T-helper 1 cell treated with Interleukin-12 subunit alpha and Interleukin-12 subunit beta and Interleukin-4 antibody, amounts not matched to agents 30 ng/mL and 1 ng/mL, for 36 hours (primary cell): ENCODE data around the gene TTC9B. TPM values are rescaled to one million over a fixed set of nuclear protein-coding genes. Genes with fewer than 3 reads are reported as not detected.

Experiments
- intact Hi-C: fragments of 100-400 bp; cut with micrococcal nuclease; formaldehyde crosslinking; loops from one replicate; pipeline ENCODE4 v1.15.1; 2024
- total RNA-seq: library from RNA; stranded (reverse); gene quantifications from 2 replicates; pipeline ENCODE4 v1.2.3, GENCODE V29; 2022

Gene TTC9B
- total RNA-seq, 1 donor from 2014 or later = not detected

- intact Hi-C loops = no loop called here
These were observed 2.0 kb downstream of the TTC9B start for GRCh38 chr19:40216013-40216776.

GRCh38 chr19:40214936-40215335 lies 3.2 kb downstream of the TTC9B start:
- intact Hi-C loops = no loop called here

DNA sequence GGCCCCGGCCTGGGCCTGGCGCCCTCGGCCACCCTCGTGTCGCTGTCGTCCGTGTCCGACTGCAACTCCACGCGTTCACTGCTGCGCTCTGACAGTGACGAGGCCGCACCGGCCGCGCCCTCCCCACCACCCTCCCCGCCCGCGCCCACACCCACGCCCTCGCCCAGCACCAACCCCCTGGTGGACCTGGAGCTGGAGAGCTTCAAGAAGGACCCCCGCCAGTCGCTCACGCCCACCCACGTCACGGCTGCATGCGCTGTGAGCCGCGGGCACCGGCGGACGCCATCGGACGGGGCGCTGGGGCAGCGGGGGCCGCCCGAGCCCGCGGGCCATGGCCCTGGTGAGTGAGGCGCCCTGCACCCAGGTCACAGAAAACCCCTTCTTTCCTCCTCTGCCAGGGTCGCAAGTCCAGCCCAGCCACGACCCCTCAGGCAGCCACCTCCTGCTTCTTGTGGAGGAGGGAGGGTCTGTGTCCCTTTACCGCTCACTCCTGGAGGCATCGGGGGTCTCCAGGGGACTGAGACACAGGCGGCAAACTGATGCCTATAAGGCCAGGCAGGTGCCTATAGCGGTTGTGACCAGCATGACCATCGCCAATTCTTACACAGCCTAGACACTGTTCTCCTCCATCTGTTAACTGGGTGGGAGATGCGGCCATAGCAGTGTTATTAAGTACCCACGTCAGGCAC lies 4.2 kb downstream of the TTC9B start:
- intact Hi-C loops = no loop called here

DNA sequence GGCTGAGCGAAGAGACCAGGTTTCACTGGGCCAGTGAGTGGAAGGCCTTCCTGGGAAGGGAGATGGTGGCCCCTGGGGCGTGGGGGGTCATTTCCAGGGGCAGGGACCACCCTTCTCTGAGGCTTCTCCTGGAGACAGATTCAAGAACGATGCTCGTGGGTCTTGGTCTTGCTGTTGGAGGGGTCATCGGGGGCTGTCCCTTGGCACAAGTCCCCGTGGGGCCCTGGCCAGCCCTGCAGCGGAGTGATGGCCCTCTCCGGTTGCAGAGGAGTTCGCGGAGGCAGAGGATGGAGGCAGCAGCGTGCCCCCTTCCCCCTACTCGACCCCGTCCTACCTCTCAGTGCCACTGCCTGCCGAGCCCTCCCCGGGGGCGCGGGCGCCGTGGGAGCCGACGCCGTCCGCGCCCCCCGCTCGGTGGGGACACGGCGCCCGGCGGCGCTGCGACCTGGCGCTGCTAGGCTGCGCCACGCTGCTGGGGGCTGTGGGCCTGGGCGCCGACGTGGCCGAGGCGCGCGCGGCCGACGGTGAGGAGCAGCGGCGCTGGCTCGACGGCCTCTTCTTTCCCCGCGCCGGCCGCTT lies 4.8 kb downstream of the TTC9B start:
- intact Hi-C loops = no loop called here

DNA sequence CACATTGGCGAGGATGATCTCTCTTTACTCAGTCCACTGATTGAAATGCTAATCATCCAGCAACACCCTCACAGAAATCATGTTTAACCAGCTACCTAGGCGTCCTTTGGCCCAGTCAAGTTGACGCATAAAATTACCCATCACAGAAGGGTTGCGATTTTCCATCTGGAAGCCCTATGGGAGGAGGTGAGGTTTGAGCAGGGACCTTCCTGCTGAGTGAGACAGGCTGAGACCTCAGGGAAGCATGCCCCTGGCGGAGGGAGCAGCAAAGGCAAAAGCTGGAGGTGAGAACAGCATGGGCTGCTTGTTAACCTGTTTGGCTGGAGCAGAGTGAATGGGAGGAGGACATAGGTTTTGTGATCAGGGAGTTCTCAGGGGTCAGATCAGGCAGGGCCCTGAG lies 7.3 kb downstream of the TTC9B start:
- intact Hi-C loops = no loop called here

GRCh38 chr19:40208602-40209001 lies 9.6 kb downstream of the TTC9B start:
- intact Hi-C loops = no loop called here

- intact Hi-C loops = no loop called here
These were observed 12.4 kb downstream of the TTC9B start for GRCh38 chr19:40205760-40206159.

- intact Hi-C loops = no loop called here
These were observed 13.8 kb downstream of the TTC9B start for GRCh38 chr19:40204381-40204780.

DNA sequence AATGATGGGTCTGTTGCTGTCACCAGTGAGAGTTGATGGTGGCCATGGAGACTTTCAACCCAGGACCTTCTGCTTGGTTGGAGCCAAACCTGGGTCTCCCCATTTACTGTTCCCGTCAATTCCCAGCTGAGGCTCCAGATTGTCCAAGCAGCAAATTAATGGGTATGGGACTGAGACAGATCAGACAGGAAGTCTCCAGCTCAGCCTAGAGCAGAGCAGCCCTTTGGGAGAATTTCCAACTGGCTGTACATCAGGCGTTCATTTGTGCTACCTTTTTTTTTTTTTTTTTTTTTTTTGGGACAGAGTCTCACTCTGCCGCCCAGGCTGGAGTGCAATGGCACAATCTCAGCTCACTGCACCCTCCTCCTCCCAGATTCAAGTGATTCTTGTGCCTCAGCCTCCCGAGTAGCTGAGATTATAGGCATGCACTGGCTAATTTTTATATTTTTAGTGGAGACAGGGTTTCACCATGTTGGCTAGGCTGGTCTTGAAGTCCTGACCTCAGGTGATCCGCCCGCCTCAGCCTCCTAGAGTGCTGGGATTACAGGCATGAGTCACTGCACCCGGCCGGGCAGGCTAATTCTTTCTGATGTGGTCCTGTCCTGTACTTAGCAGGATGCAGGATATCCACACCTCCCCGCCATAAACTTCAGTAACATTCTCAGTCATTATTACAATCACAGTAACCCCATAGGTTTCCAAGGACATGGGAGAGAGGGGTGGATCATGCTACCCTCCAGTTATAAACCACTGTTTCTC lies 17.7 kb downstream of the TTC9B start:
- intact Hi-C loops = no loop called here

GRCh38 chr19:40198272-40198990 lies 19.8 kb downstream of the TTC9B start:
- intact Hi-C loops = no loop called here

DNA sequence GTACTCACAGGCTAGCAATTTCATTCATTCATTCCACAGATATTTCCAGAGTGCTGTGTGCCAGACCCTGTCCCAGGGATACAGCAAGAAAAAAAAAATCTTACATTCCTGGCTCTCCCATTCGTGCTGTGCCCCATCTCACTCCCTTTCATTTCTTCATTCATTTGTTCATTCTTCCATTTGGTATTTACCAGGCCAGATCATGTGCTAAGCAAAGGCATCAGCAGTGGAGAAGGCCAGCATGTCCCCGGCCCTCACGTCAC lies 24.7 kb downstream of the TTC9B start:
- intact Hi-C loops = loop anchor here (5.0 kb wide), 1 partner anchor 249 kb away; the partner anchor contains the start of gene SERTAD3

GRCh38 chr19:40192758-40193586 lies 25.2 kb downstream of the TTC9B start:
- intact Hi-C loops = loop anchor here (5.0 kb wide), 1 partner anchor 249 kb away; the partner anchor contains the start of gene SERTAD3

DNA sequence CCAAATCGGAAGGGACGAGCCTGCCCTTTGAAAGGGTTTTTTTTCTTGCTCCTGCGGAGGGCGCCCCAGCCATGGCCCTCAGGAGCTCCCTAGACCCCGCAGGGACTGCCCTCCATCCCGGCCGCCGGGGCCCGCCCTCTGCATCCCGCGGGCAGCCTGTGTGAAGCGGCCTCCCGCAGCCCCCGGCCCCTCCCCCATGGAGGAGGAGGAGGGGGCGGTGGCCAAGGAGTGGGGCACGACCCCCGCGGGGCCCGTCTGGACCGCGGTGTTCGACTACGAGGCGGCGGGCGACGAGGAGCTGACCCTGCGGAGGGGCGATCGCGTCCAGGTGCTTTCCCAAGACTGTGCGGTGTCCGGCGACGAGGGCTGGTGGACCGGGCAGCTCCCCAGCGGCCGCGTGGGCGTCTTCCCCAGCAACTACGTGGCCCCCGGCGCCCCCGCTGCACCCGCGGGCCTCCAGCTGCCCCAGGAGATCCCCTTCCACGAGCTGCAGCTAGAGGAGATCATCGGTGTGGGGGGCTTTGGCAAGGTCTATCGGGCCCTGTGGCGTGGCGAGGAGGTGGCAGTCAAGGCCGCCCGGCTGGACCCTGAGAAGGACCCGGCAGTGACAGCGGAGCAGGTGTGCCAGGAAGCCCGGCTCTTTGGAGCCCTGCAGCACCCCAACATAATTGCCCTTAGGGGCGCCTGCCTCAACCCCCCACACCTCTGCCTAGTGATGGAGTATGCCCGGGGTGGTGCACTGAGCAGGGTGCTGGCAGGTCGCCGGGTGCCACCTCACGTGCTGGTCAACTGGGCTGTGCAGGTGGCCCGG lies 26.1 kb downstream of the TTC9B start:
- intact Hi-C loops = loop anchor here (1.0 to 5.0 kb wide), 9 partner anchors 30 to 358 kb away; partner anchors contain the start of genes AKT2, DYRK1B, PSMC4 and SERTAD3

DNA sequence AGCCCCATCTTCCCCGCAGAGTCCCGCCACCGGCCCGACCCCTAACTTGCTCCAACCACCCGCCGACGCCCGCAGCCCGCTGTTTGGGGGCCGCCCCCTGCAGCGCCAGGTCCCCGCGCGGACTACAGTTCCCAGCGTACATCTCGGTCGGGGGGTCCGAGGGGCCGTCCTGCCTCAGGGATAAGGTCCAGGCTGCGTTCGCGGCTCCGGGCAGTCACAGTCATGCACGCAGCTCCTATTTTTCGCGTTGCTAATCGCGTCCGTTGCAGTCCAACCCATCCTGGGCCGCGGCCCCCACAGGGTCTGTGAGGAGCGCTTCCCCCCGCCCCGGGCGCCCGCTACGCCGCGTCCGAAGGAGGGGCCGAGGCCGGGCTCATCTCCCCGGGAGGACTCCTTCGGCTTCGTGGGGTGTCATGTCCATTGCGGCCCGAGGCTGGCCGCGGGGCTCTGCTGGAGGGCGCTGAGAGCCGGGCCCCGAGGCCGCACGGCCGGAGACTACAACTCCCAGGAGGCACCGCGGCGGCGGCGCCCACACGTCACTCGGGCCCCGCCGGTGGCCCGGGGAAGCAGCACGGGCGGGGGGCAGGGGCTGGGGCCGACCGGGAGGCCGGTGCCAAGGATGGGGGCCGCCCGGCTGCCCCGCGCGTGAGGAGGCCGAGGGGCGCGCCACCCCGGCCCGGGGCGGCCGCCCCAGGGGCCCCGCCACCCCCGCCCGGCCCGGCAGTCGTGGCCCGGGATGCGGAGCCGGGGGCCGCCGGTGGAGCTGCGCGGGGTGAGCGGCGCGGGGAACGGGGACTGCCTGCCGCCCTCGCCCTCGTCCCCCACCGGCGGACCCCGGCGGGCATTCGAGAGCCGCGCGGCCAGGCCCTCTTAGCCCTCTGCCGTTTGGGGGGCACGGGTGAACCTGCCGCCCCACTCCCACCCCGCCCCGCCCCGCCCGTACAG lies 27.0 kb downstream of the TTC9B start, which contains the start of gene MAP3K10:
Gene MAP3K10 (plus strand): TSS at position 536 of the 945 bp plus-strand sequence. CDS start 606 bp downstream, outside the sequence.
- intact Hi-C loops = loop anchor here (1.0 to 5.0 kb wide), 10 partner anchors 31 to 367 kb away; partner anchors contain the start of genes AKT2, DYRK1B, PSMC4 and SERTAD3

- intact Hi-C loops = no loop called here
These were observed 33.9 kb downstream of the TTC9B start for GRCh38 chr19:40184273-40184672.

GRCh38 chr19:40178756-40179155 lies 39.4 kb downstream of the TTC9B start:
- intact Hi-C loops = no loop called here

GRCh38 chr19:40177286-40178070 lies 40.7 kb downstream of the TTC9B start:
- intact Hi-C loops = no loop called here
